ENCODE results near the gene TADA3.

The TADA3 gene, protein sequence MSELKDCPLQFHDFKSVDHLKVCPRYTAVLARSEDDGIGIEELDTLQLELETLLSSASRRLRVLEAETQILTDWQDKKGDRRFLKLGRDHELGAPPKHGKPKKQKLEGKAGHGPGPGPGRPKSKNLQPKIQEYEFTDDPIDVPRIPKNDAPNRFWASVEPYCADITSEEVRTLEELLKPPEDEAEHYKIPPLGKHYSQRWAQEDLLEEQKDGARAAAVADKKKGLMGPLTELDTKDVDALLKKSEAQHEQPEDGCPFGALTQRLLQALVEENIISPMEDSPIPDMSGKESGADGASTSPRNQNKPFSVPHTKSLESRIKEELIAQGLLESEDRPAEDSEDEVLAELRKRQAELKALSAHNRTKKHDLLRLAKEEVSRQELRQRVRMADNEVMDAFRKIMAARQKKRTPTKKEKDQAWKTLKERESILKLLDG

GRCh38 chr3:9792405-9793160 is at the start of gene TADA3, which contains the start of gene ARPC4:
TADA3 (minus strand) TSS chr3:9792473; CDS start chr3:9791466, 1,007 bp downstream.
ARPC4 (plus strand) TSS chr3:9793082; CDS start chr3:9793122, 40 bp downstream.
- peak; percentile 96 for DNase-seq

DNA sequence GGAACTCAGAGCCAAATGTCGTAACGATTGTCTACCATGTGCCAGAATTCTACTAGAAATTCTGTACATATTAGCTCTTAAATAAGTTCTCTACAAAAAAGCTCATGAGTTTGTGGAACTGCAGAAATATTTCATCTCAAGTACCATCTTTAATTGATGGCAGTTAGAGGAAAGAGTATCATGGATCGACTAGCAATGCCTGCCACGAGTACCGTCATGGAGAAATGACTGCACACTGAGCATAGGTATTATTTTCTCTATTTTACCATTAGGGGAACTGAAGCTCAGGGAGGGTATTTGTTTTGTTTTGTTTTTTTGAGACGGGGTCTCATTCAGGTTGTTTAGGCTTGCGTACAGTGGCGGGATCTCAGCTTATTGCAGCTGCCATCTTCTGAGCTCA is 48.7 kb upstream of the TADA3 start:
- no peak for DNase-seq

DNA sequence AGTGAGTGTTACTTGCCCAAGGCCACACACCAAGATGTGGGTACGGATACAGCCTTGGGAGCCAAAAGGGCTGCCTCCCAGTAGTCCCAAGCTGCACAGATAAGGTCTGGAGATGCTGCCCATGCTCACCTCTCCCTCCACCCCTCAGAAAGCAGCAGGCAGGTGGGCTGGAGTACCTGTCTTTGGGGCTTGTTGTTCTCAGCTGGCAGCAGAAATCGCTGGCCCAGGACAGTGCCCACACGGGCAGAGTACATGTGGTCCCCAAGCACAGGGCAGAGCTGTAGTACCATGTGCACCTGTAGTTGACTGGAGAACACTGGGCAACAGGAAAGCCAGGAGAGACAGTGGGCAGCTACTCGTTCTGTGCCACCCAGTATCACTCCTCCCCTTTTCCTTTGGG is 46.6 kb upstream of the TADA3 start:
- DNase-seq = no peak

GRCh38 chr3:9837701-9838582 is 45.7 kb upstream of the TADA3 start:
- DNase-seq = no peak

- no peak for DNase-seq
These were observed 42.5 kb upstream of the TADA3 start for GRCh38 chr3:9834520-9835380.

DNA sequence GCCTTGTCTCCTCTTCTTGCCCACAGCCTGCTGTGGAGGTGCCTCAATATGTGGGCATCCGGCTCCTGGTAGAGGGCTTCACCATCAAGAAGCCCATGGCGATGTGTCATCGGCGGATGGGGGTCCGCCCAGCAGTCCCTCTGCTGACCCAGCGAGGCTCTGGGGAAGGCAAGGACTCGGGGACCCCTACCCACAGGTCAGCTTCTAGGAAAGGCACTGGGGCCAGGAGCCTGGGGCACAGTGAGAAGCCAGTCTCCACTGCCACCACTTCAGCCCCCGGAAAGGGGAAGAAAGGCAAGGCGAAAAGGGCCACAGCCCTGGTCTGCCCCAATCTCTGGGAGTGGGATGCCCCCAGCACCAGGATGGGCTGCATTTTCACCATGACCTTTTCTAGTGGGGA is 40.8 kb upstream of the TADA3 start:
- DNase-seq = no peak

DNA sequence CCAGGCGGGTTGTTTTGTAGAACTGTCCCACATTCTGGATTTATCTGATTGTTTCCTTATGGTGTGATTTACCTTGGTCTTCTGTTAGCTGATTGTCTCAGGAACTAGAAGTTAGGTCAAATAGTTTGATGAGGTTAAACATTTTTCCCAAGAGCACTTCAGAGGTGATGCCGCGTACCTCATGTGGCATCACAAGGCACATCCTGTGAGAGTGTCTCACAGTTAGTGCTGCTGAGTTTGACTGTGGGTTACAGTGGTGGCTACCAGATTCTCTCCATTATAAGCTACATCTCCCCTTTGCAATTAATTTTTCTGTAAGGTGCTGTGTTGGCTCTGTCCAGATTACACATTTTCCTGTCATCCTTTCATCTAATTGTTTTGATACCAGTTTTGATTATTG is 39.0 kb upstream of the TADA3 start:
- no peak for DNase-seq

GRCh38 chr3:9828801-9829755 is 36.8 kb upstream of the TADA3 start:
- no peak for DNase-seq

DNA sequence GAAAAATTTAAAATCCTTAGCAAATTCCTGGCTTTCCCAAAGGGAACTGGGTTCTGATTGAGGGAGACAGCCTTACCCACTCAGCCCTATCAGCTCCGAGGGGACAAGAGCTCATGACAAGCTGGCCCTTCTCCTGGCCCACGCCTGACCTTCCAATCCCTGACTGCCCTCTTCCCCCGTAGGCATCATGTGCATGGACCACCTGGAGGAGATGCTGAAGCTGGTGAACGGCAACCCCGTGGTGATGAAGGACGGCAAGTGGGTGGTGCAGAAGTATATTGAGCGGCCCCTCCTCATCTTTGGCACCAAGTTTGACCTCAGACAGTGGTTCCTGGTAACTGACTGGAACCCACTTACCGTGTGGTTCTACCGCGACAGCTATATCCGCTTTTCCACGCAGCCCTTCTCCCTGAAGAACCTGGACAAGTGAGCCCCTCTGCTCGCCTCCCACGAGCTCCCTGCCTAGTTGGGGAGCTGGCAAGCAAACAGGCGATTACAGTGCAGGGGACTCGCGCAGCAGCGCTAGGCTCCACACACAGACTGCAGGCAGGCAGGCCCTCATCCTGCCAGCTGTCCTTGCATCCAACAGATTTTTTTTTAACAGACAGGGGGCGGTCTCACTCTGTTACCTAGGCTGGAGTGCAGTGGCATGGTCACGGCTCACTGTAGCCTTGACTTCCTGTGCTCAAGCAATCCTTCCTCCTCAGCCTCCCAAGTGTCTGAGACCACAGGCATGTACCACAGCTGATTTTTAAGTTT is 34.7 kb upstream of the TADA3 start:
- DNase-seq = peak; percentile 61

DNA sequence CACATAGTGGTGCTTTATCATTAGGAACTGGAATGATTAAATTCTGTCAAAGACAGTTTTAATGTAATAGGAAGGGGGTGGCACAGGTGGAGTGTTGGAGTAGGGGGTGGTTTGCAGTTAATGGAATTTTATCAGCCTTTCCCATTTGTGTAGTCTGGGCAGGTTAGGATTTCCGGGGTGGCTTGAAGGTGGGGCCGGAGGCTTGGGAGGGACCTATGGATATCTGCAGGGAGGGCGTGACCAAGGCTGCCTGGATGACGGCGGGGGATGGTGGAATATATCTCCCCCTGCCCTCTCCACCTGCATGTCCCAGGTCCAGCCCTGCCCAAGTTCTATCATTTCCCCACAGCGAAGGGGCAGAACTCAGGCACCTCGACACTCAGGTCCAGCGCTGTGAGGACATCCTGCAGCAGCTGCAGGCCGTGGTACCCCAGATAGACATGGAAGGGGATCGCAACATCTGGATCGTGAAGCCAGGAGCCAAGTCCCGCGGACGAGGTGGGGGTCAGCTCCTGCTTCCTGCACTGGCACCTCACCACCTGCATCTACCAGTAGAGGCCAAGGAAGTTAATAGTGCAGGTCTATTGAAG is 33.3 kb upstream of the TADA3 start:
- no peak for DNase-seq

GRCh38 chr3:9820946-9821345 is 28.7 kb upstream of the TADA3 start:
- peak; percentile 22 for DNase-seq

DNA sequence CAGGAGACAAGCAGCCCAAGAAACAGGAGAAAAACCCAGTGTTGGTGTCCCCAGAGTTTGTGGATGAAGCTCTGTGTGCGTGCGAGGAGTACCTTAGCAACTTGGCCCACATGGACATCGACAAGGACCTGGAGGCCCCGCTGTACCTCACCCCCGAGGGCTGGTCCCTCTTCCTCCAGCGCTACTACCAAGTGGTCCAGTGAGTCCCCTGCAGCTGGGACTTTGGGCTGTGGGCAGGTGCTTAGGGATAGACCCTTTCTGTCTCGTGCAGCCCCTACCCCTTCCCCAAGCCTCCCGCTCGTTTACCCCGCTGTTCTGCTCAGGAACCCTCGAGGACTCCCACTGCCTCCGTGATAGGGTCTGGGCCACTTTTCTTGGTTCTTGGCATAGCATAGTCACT is 28.3 kb upstream of the TADA3 start:
- no peak for DNase-seq

DNA sequence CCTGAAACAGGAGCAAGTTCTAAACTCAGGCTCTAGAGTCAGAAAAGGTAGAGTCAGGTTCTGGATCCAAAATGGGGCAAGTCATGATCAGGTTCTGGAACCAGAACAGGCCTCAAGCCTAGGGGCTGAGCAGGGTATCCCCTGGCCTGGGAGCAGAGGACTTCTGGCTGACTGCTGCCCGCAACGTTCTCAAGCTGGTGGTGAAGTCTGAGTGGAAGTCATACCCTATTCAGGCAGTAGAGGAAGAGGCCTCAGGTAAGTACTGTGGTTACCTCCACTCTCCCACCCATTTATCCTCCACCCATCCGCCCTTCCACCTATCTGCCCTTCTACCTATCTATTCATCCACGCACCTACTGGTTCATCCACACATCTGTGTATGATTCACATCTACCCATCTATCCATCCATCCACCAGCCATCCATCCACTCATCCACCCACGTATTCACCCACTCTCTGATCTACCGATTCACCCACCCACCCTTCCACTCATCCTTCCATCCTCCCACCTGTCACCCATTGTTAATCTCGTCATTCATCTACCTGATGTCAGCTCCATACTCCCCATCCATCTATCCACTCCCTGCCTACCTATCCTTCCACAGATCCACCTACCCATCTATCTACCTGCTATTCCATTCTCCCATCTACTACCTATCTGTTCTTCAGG is 26.5 kb upstream of the TADA3 start:
- no peak for DNase-seq

GRCh38 chr3:9817436-9817835 is 25.2 kb upstream of the TADA3 start:
- no peak for DNase-seq

- DNase-seq = no peak
These were observed 23.7 kb upstream of the TADA3 start for GRCh38 chr3:9815986-9816385.

DNA sequence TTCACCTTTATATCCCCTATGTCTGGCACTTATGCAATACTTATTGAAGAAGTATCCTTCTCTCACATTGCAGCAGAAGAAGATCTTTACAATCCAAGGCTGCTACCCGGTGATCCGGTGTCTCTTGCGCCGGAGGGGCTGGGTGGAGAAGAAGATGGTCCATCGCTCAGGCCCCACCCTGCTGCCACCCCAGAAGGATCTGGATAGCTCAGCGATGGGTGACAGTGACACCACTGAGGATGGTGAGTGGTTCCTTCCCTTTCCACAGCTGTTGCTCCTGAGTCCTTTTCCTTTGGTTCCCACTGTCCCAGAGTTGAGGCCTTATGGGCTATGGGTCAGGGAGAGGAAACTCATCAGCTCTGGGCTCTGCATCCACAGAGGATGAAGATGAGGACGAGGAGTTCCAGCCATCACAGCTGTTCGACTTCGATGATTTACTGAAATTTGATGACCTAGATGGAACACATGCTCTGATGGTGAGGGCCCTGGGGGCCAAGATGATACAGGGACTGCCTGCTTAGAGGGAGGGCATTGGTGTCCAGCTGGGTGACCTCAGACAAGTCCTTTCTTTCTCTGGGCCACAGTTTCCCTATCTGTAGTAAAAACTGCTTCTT is 20.7 kb upstream of the TADA3 start:
- no peak for DNase-seq

- no peak for DNase-seq
These were observed 18.6 kb upstream of the TADA3 start for GRCh38 chr3:9810846-9811245.

- DNase-seq = no peak
These were observed 18.1 kb upstream of the TADA3 start for GRCh38 chr3:9810433-9810770.

All from RPMI8226 (cell line).